Erythroblast (primary cell): ENCODE data around the gene SYT14.

Experiments
- GATA1 ChIP-seq: IDR thresholded peaks from 2 replicates; pipeline ENCODE4 v1.6.1; 2011; ENCODE audit warnings: low read depth, mild to moderate bottlenecking, control low read depth, low read length, moderate library complexity
- POLR2A ChIP-seq: IDR thresholded peaks from 2 replicates; pipeline ENCODE4 v1.6.1; 2011; ENCODE audit warnings: mild to moderate bottlenecking, low read length

- TF ChIP-seq POLR2A (no peak), GATA1 (no peak)
Measured at GRCh38 chr1:209924390-209924789, 13.6 kb upstream of the SYT14 start.
